ENCODE measurements around the gene WWOX. TPM values are rescaled to one million over a fixed set of nuclear protein-coding genes. Genes with fewer than 3 reads are reported as not detected.

WWOX gene
- total and polyA plus RNA-seq, 2 of the 8 experiments (the other 6 are each of a cell fraction or from before 2014, with no cell fraction given): 5.4 to 16.7 TPM

GRCh38 chr16:78890373-78890895 is 791.0 kb downstream of the WWOX start (continued):
- no peak for TF ChIP-seq CHD7 (IDR thresholded peaks at IDR 0.05; ENCODE audit: insufficient replicate concordance, low read length)
- TF ChIP-seq EZH2 (IDR thresholded peaks at IDR 0.05; ENCODE audit: low read depth, low read length, severe bottlenecking): no peak
- TF ChIP-seq BCL11A (IDR thresholded peaks at IDR 0.05; ENCODE audit: low read depth in 2 of 2, low read length in 2 of 2): no peak
- TF ChIP-seq TCF12 (IDR thresholded peaks at IDR 0.05; ENCODE audit: low read depth, low read length): no peak
- no peak for TF ChIP-seq USF2 (IDR thresholded peaks at IDR 0.05; ENCODE audit: low read length)
- TF ChIP-seq SIN3A (conservative IDR thresholded peaks at IDR 0.05 in 1 of 2, IDR thresholded peaks at IDR 0.05 in 1 of 2; ENCODE audit: low read depth in 1 of 2, low read length in 2 of 2): no peak
- TF ChIP-seq CEBPB (IDR thresholded peaks at IDR 0.05; ENCODE audit: low read depth, low read length): no peak

All from H1 (cell line).